ENCODE measurements around the gene PAGE1. TPM values are rescaled to one million over a fixed set of nuclear protein-coding genes. Genes with fewer than 3 reads are reported as not detected.
"Not testable (repeated sequence)": the region's sequence is repeated elsewhere in the genome, so short reads cannot be mapped to it uniquely, and the experiment has no call there.

The PAGE1 gene, protein sequence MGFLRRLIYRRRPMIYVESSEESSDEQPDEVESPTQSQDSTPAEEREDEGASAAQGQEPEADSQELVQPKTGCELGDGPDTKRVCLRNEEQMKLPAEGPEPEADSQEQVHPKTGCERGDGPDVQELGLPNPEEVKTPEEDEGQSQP
- total RNA-seq (not detected), polyA plus RNA-seq (not detected)
- long read RNA-seq, donor 1 = 0 reads
- long read RNA-seq, donor 2 = 0 reads
- long read RNA-seq, donor 3 = 0 reads
- long read RNA-seq, donor 4 = 0 reads
- long read RNA-seq, donor 5 = 0 reads
- long read RNA-seq, donor 6 = 0 reads
- long read RNA-seq, donor 7 = 0 reads
- long read RNA-seq, donor 8 = 0 reads
- long read RNA-seq, donor 9 = 0 reads
- long read RNA-seq, donor 10 = 0 reads

DNA sequence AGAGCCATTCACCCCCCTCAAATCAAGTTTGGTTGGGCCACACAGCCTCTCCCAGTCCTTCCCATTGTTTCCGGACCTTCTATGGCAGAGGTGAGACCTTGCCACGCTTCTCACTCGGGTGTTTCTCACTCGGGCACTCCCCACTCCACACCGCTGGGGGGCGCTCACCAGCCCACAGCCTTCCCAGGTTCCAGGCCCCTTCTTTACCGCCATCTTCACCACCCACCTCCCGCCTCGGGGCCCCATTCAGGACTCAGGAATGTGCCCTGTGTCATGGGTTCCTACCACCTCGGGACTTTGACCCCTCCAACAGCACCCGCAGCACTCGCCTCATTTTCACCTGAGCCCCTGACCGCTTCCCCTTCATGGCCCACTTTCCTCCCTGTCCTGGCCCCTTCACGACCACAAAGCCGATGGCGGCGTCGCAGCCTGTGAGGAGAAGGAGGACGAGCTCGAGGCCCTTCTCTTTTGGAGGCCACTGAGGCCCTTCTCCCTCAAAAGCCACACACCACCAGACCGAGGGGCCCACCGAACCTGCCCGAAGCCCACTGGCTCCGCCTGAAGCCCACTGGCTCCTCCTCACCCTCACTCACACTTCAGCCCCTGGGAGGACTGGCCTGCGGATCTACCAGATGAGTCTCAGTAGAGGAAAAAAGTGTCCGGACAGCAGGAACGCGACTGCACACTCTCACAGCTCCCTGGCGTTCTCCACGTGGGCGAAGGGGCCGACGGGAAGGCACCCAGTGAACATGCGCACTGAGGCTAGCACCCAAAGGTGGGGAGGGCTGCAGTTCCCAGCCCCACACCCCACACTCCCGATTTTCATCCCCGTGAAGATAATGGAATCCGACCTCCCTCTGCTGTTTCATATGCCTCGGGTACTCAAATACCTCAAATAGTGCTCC, at the start of gene PAGE1:
PAGE1 (minus strand) TSS at position 709 of the 905 bp plus-strand sequence. CDS start 1,214 bp downstream, outside the sequence.
- Histone ChIP-seq H3K27me3 (peaks cover 11% of the 10 kb centered on the region), H3K36me3 (replicated peaks in 1 of 2) (no peaks in the 10 kb centered on the region), H3K27ac (no peak within 1 kb of the TSS), H3K9me3 (replicated peaks in 1 of 3) (no peaks in the 10 kb centered on the region), H3K4me3 (no peak within 1 kb of the TSS), H3K4me1 (replicated peaks in 1 of 2) (no peaks in the 10 kb centered on the region)
- DNase-seq = no peak
- TF ChIP-seq, protein P1, sequence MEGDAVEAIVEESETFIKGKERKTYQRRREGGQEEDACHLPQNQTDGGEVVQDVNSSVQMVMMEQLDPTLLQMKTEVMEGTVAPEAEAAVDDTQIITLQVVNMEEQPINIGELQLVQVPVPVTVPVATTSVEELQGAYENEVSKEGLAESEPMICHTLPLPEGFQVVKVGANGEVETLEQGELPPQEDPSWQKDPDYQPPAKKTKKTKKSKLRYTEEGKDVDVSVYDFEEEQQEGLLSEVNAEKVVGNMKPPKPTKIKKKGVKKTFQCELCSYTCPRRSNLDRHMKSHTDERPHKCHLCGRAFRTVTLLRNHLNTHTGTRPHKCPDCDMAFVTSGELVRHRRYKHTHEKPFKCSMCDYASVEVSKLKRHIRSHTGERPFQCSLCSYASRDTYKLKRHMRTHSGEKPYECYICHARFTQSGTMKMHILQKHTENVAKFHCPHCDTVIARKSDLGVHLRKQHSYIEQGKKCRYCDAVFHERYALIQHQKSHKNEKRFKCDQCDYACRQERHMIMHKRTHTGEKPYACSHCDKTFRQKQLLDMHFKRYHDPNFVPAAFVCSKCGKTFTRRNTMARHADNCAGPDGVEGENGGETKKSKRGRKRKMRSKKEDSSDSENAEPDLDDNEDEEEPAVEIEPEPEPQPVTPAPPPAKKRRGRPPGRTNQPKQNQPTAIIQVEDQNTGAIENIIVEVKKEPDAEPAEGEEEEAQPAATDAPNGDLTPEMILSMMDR (IDR thresholded peaks at IDR 0.05) = no peak
- TF ChIP-seq POLR2A (IDR thresholded peaks at IDR 0.05) = no peak
- WGBS, 4 donors = 83 to 90% (median 87%) methylated on average over 34 to 38 of the region's 38 CpGs
- intact Hi-C loops (cut with DNase I) = no loop called here

DNA sequence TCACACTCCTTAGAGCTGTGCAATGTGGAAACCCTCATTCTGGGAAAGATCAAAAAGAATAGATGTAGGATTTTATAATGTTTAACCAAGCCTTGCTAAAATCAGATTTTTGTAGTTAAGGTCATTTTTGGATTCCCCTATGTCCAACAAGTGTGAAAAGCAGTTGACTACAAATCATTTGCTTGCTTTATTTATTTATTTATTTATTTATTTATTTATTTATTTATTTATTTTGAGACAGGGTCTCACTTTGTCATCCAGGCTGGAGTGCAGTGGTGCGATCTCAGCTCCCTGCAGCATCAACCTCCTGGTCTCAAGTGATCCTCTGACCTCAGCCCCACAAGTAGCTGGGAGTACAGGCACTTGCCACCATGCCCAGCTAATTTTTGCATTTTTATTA, 45.7 kb upstream of the PAGE1 start:
- H3K27me3 ChIP-seq = peaks cover 33% of the 10 kb centered on the region
- intact Hi-C loops (cut with DNase I); H3K27ac ChIP-seq; H3K9me3 ChIP-seq (replicated peaks in 1 of 3); H3K4me1 ChIP-seq (replicated peaks in 1 of 2); H3K36me3 ChIP-seq (replicated peaks in 1 of 2); H3K4me3 ChIP-seq; DNase-seq: not testable (repeated sequence)
- 80 to 96% (median 90%) methylated on average over 1 of the region's 1 CpG for WGBS, 4 donors

DNA sequence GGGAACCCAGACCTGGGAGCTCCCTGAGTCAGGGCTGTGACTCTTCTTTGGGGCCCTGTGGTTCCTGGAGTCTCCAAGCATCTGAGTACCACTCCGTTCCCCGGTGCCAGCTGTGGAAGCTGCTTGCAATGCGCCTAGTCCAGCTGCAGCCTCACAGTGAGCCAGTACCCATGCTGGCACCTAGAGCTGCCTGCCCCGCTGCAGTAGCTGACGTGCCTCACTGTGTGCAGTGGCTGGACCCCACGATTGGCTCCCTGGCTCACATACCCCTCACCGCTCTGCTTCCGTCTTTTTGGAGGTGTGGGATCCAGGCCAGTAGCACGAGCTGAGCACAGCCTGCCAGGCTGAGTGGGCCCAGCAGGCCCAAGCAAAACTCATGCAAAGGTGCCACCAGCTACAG, 32.1 kb upstream of the PAGE1 start:
- intact Hi-C loops (cut with DNase I) = no loop called here
- WGBS, 4 donors = 84 to 91% (median 88%) methylated on average over 6 to 9 of the region's 9 CpGs; no CpG with 5 or more reads in 1 of the 4 donors

DNA sequence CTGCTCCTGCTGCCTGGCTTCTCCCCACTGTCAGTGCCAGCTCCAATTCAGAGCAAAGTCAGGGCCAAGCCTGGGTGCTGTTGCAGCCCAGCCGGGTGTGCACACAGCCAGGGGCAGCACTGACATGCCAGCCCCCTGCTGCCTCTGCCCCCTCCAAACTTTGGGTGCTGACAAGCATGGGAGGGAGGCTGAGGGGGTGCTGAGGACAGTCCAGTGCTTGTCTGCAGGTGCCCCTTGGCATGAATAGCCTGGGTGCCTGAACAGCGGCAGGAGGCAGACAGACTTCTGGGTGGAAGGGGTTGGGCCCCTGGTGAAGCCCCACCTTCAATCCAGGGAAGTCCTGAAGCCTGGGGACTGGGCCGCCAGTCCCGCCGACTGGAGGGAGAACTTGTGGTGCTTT, 31.2 kb upstream of the PAGE1 start:
- Histone ChIP-seq H3K27me3 (peaks cover 4% of the 10 kb centered on the region), H3K4me3 (no peak overlapping the region), H3K9me3 (replicated peaks in 1 of 3) (no peaks in the 10 kb centered on the region), H3K4me1 (replicated peaks in 1 of 2) (no peaks in the 10 kb centered on the region), H3K27ac (no peak overlapping the region), H3K36me3 (replicated peaks in 1 of 2) (no peaks in the 10 kb centered on the region)
- intact Hi-C loops (cut with DNase I) = no loop called here
- WGBS, 4 donors = 85 to 89% methylated on average over 5 of the region's 5 CpGs; no CpG with 5 or more reads in 2 of the 4 donors
- no peak for DNase-seq
- TF ChIP-seq, protein P1 (IDR thresholded peaks at IDR 0.05) = no peak
- TF ChIP-seq POLR2A (IDR thresholded peaks at IDR 0.05) = no peak

More for the DNA sequence above, 32.1 kb upstream of the PAGE1 start:
- Histone ChIP-seq H3K4me3 (no peak overlapping the region), H3K27ac (no peak overlapping the region), H3K27me3 (peaks cover 4% of the 10 kb centered on the region), H3K9me3 (replicated peaks in 1 of 3) (no peaks in the 10 kb centered on the region), H3K4me1 (replicated peaks in 1 of 2) (no peaks in the 10 kb centered on the region), H3K36me3 (replicated peaks in 1 of 2) (no peaks in the 10 kb centered on the region)
- no peak for TF ChIP-seq POLR2A (IDR thresholded peaks at IDR 0.05)
- TF ChIP-seq, protein P1 (IDR thresholded peaks at IDR 0.05) = no peak
- no peak for DNase-seq
